Breast epithelium (tissue), 4 donors: ENCODE data around the gene GCC2. TPM values are rescaled to one million over a fixed set of nuclear protein-coding genes. Genes with fewer than 3 reads are reported as not detected.

Experiments used
- DNase-seq, 2 donors: peaks; one replicate each; pipeline ENCODE4 v3.0.0-alpha.2; 2019; ENCODE audit warnings: low spot score in 2 of 2
- H3K27ac ChIP-seq, 2 donors: fragments of 200-600 bp; sonication (generic) in 1 of 2; one replicate each; pipeline ENCODE4 v1.5.1; 2016 to 2019; ENCODE audit warnings: mild to moderate bottlenecking in 1 of 2
- H3K27me3 ChIP-seq, 2 donors: fragments of 200-600 bp; sonication (generic) in 1 of 2; one replicate each; pipeline versions ENCODE4 v1.5.1 to v1.6.0; 2017 to 2019; ENCODE audit warnings: control low read depth in 1 of 2, mild to moderate bottlenecking in 1 of 2
- H3K36me3 ChIP-seq: fragments of 200-600 bp; one replicate; pipeline ENCODE4 v1.5.1; 2019
- H3K4me1 ChIP-seq, 2 donors: fragments of 200-600 bp; sonication (generic); one replicate each; pipeline ENCODE4 v1.5.1; 2016 to 2019; ENCODE audit warnings: control low read depth in 1 of 2
- H3K4me3 ChIP-seq, 3 donors: fragments of 200-600 bp; sonication (generic); 1 replicate in 2 of 3; 2 replicates in 1 of 3; pipeline ENCODE4 v1.5.1; 2016 to 2019; ENCODE audit warnings: mild to moderate bottlenecking in 3 of 3, moderate library complexity in 2 of 3
- H3K9me3 ChIP-seq, 2 donors: fragments of 200-600 bp; sonication (generic) in 1 of 2; one replicate each; pipeline ENCODE4 v1.5.1; 2016 to 2019; ENCODE audit warnings: control low read depth in 1 of 2
- CTCF ChIP-seq, 3 donors: fragments of 450-650 bp; IDR thresholded peaks; one replicate each; pipeline ENCODE4 v1.5.1; 2016 to 2017; ENCODE audit warnings: antibody characterized with exemption in 3 of 3, mild to moderate bottlenecking in 3 of 3, moderate library complexity in 3 of 3
- POLR2A ChIP-seq: fragments of 450-650 bp; IDR thresholded peaks from one replicate; pipeline ENCODE4 v1.6.1; 2016; ENCODE audit warnings: antibody characterized with exemption, mild to moderate bottlenecking, moderate library complexity
- POLR2AphosphoS5 ChIP-seq, 3 donors: sonication (generic); formaldehyde crosslinking; IDR thresholded peaks; one replicate each; pipeline ENCODE4 v1.6.1; 2017; ENCODE audit warnings: antibody characterized with exemption in 3 of 3
- intact Hi-C: fragments of 100-400 bp; cut with DNase I; formaldehyde crosslinking; loops from one replicate; pipeline ENCODE4 v1.15.1; 2023; ENCODE audit warnings: low total_unique reads
- total RNA-seq, 3 donors: library from RNA; depleted of rRNA; stranded (reverse); fragments of >200 nt; gene quantifications; one replicate each; pipeline ENCODE4 v1.1.0, GENCODE V29; 2016

GCC2 gene
- total RNA-seq, 3 donors from 2014 or later, result 26.4 to 97.6 (median 63.3) TPM

GRCh38 chr2:108404784-108405397 lies 44.1 kb upstream of the GCC2 start:
- no peaks in the 10 kb centered on the region for H3K36me3 ChIP-seq
- intact Hi-C loops, result no loop called here
- no peak overlapping the region for H3K4me3 ChIP-seq
- H3K9me3 ChIP-seq, result peaks cover 20 to 23% of the 10 kb centered on the region in 2 donors
- TF ChIP-seq POLR2A (no peak), CTCF (IDR thresholded peaks at IDR 0.05) (no peak), POLR2AphosphoS5 (IDR thresholded peaks at IDR 0.05) (no peak)
- H3K27me3 ChIP-seq, result no peaks in the 10 kb centered on the region
- no peak for DNase-seq
- no peaks in the 10 kb centered on the region for H3K4me1 ChIP-seq
- H3K27ac ChIP-seq, result no peak overlapping the region

- no peak for DNase-seq
- Histone ChIP-seq H3K27ac (no peak overlapping the region), H3K9me3 (peaks cover 7 to 13% of the 10 kb centered on the region in 2 donors), H3K4me1 (no peaks in the 10 kb centered on the region), H3K36me3 (no peaks in the 10 kb centered on the region), H3K4me3 (no peak overlapping the region), H3K27me3 (no peaks in the 10 kb centered on the region)
- intact Hi-C loops, result no loop called here
- no peak for TF ChIP-seq CTCF (IDR thresholded peaks at IDR 0.05)
- no peak for TF ChIP-seq POLR2AphosphoS5 (IDR thresholded peaks at IDR 0.05)
- no peak for TF ChIP-seq POLR2A
Measured at GRCh38 chr2:108407864-108408729, 40.9 kb upstream of the GCC2 start.

GRCh38 chr2:108409768-108410167 lies 39.2 kb upstream of the GCC2 start:
- H3K4me3 ChIP-seq, result no peak overlapping the region
- no peaks in the 10 kb centered on the region for H3K4me1 ChIP-seq
- peaks cover 4 to 13% of the 10 kb centered on the region in 2 donors for H3K9me3 ChIP-seq
- TF ChIP-seq POLR2A (no peak), CTCF (IDR thresholded peaks at IDR 0.05) (no peak), POLR2AphosphoS5 (IDR thresholded peaks at IDR 0.05) (no peak)
- intact Hi-C loops, result no loop called here
- DNase-seq, result no peak
- no peaks in the 10 kb centered on the region for H3K27me3 ChIP-seq
- H3K27ac ChIP-seq, result no peak overlapping the region
- no peaks in the 10 kb centered on the region for H3K36me3 ChIP-seq

- H3K9me3 ChIP-seq, result no peaks in the 10 kb centered on the region
- peak; percentile 53 to 67 for DNase-seq
- H3K4me1 ChIP-seq, result no peaks in the 10 kb centered on the region
- H3K27me3 ChIP-seq, result no peaks in the 10 kb centered on the region
- no peak for TF ChIP-seq POLR2A
- TF ChIP-seq CTCF (IDR thresholded peaks at IDR 0.05), result no peak
- TF ChIP-seq POLR2AphosphoS5 (IDR thresholded peaks at IDR 0.05), result no peak
- H3K36me3 ChIP-seq, result no peaks in the 10 kb centered on the region
- intact Hi-C loops, result no loop called here
- H3K27ac ChIP-seq, result peak overlapping the region; percentile 75 to 84
- no peak overlapping the region for H3K4me3 ChIP-seq
Measured at GRCh38 chr2:108412995-108413710, 35.9 kb upstream of the GCC2 start.
